ENCODE results near the gene DNAH10.

Gene DNAH10

GRCh38 chr12:123929946-123930583 lies 168.0 kb downstream of the DNAH10 start:
- DNase-seq (ENCODE audit: low read depth in 2 of 2, low spot score in 1 of 2): no peak

GRCh38 chr12:123931686-123932321 lies 169.7 kb downstream of the DNAH10 start:
- DNase-seq (ENCODE audit: low read depth in 2 of 2, low spot score in 1 of 2): no peak

GRCh38 chr12:123933214-123933613 lies 171.1 kb downstream of the DNAH10 start:
- DNase-seq (ENCODE audit: low read depth in 2 of 2, low spot score in 1 of 2): no peak

- DNase-seq (ENCODE audit: low read depth in 2 of 2, low spot score in 1 of 2): no peak
These were observed 172.0 kb downstream of the DNAH10 start for GRCh38 chr12:123934016-123934620.

GRCh38 chr12:123934829-123935228 lies 172.7 kb downstream of the DNAH10 start:
- no peak for DNase-seq (ENCODE audit: low read depth in 2 of 2, low spot score in 1 of 2)

- no peak for DNase-seq (ENCODE audit: low read depth in 2 of 2, low spot score in 1 of 2)
These were observed 173.9 kb downstream of the DNAH10 start for GRCh38 chr12:123935956-123936355.

GRCh38 chr12:123936471-123936870 lies 174.4 kb downstream of the DNAH10 start:
- no peak for DNase-seq (ENCODE audit: low read depth in 2 of 2, low spot score in 1 of 2)

GRCh38 chr12:123936956-123937706 lies 175.0 kb downstream of the DNAH10 start:
- DNase-seq (ENCODE audit: low read depth in 2 of 2, low spot score in 1 of 2): no peak

- peak in 1 of 2 donors; percentile 16 for DNase-seq (ENCODE audit: low read depth in 2 of 2, low spot score in 1 of 2)
These were observed 175.8 kb downstream of the DNAH10 start for GRCh38 chr12:123937707-123938591.

- DNase-seq (ENCODE audit: low read depth in 2 of 2, low spot score in 1 of 2): no peak
These were observed 176.8 kb downstream of the DNAH10 start for GRCh38 chr12:123938679-123939480.

GRCh38 chr12:123939716-123940626 lies 177.9 kb downstream of the DNAH10 start:
- DNase-seq (ENCODE audit: low read depth in 2 of 2, low spot score in 1 of 2): no peak

- no peak for DNase-seq (ENCODE audit: low read depth in 2 of 2, low spot score in 1 of 2)
These were observed 178.5 kb downstream of the DNAH10 start for GRCh38 chr12:123940627-123940966.

- no peak for DNase-seq (ENCODE audit: low read depth in 2 of 2, low spot score in 1 of 2)
These were observed 178.9 kb downstream of the DNAH10 start for GRCh38 chr12:123941000-123941399.

GRCh38 chr12:123941624-123942237 lies 179.6 kb downstream of the DNAH10 start:
- no peak for DNase-seq (ENCODE audit: low read depth in 2 of 2, low spot score in 1 of 2)

- no peak for DNase-seq (ENCODE audit: low read depth in 2 of 2, low spot score in 1 of 2)
These were observed 180.1 kb downstream of the DNAH10 start for GRCh38 chr12:123942238-123942653.

- DNase-seq (ENCODE audit: low read depth in 2 of 2, low spot score in 1 of 2): no peak
These were observed 181.0 kb downstream of the DNAH10 start for GRCh38 chr12:123942911-123943648.

- no peak for DNase-seq (ENCODE audit: low read depth in 2 of 2, low spot score in 1 of 2)
These were observed 181.7 kb downstream of the DNAH10 start for GRCh38 chr12:123943816-123944215.

GRCh38 chr12:123944696-123945095 lies 182.6 kb downstream of the DNAH10 start:
- no peak for DNase-seq (ENCODE audit: low read depth in 2 of 2, low spot score in 1 of 2)

Measured in stimulated activated CD8-positive, alpha-beta memory T cell treated with anti-CD3 and anti-CD28 coated beads, Interleukin-4, amount 100 ng/mL, for 1 hour (primary cell).